Measurements from ENCODE around the gene CELF4.

Gene CELF4

DNA sequence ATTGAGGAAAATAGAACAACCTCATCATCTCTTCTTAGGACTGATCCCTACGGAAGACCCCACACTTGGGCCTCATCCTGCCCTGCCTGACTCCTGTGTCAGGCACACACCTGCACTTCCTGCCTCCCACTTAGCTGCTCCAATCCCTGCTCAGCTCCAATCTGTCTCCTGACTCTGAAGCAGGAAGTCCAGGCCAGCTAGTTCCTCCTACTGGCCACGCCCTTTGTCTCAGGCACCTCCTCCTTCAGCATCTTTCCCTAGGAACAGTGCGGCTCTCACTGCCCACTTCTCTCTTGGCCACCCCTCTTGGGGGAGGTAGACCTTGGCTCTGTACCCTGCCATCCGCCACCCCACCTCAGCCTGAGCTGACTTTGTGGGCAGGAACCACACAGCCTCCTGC lies 135.8 kb downstream of the CELF4 start:
- no peak overlapping the region for H3K9ac ChIP-seq
- no peaks in the 10 kb centered on the region for H3K9me3 ChIP-seq (ENCODE audit: control insufficient read depth, low read length)
- H3K4me2 ChIP-seq (ENCODE audit: low read length) = no peak overlapping the region
- H3K79me2 ChIP-seq = no peaks in the 10 kb centered on the region
- no peak overlapping the region for H2AFZ ChIP-seq
- no peaks in the 10 kb centered on the region for H3K27me3 ChIP-seq (ENCODE audit: control insufficient read depth, insufficient read depth, low read length)
- H3K36me3 ChIP-seq (ENCODE audit: control insufficient read depth, insufficient read depth, low read length) = no peaks in the 10 kb centered on the region
- H3K4me3 ChIP-seq (ENCODE audit: low read depth, low read length) = no peak overlapping the region
- no peak overlapping the region for H3K27ac ChIP-seq
- no peaks in the 10 kb centered on the region for H3K4me1 ChIP-seq
- TF ChIP-seq, protein P1, sequence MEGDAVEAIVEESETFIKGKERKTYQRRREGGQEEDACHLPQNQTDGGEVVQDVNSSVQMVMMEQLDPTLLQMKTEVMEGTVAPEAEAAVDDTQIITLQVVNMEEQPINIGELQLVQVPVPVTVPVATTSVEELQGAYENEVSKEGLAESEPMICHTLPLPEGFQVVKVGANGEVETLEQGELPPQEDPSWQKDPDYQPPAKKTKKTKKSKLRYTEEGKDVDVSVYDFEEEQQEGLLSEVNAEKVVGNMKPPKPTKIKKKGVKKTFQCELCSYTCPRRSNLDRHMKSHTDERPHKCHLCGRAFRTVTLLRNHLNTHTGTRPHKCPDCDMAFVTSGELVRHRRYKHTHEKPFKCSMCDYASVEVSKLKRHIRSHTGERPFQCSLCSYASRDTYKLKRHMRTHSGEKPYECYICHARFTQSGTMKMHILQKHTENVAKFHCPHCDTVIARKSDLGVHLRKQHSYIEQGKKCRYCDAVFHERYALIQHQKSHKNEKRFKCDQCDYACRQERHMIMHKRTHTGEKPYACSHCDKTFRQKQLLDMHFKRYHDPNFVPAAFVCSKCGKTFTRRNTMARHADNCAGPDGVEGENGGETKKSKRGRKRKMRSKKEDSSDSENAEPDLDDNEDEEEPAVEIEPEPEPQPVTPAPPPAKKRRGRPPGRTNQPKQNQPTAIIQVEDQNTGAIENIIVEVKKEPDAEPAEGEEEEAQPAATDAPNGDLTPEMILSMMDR (IDR thresholded peaks at IDR 0.05) = no peak

- no peak overlapping the region for H3K9ac ChIP-seq
- no peak overlapping the region for H3K4me3 ChIP-seq (ENCODE audit: low read depth, low read length)
- no peak overlapping the region for H2AFZ ChIP-seq
- H3K4me2 ChIP-seq (ENCODE audit: low read length) = no peak overlapping the region
- H3K9me3 ChIP-seq (ENCODE audit: control insufficient read depth, low read length) = no peaks in the 10 kb centered on the region
- H3K27me3 ChIP-seq (ENCODE audit: control insufficient read depth, insufficient read depth, low read length) = no peaks in the 10 kb centered on the region
- H3K36me3 ChIP-seq (ENCODE audit: control insufficient read depth, insufficient read depth, low read length) = no peaks in the 10 kb centered on the region
- H3K79me2 ChIP-seq = no peaks in the 10 kb centered on the region
- no peak overlapping the region for H3K27ac ChIP-seq
- TF ChIP-seq, protein P1 (IDR thresholded peaks at IDR 0.05) = no peak
- H3K4me1 ChIP-seq = no peaks in the 10 kb centered on the region
These were observed 137.2 kb downstream of the CELF4 start for GRCh38 chr18:37428288-37428974.

- Histone ChIP-seq H3K27me3 (ENCODE audit: control insufficient read depth, insufficient read depth, low read length) (no peaks in the 10 kb centered on the region), H3K4me1 (no peaks in the 10 kb centered on the region), H3K79me2 (no peaks in the 10 kb centered on the region), H3K4me3 (ENCODE audit: low read depth, low read length) (no peak overlapping the region), H3K9ac (no peak overlapping the region), H3K9me3 (ENCODE audit: control insufficient read depth, low read length) (no peaks in the 10 kb centered on the region), H2AFZ (no peak overlapping the region), H3K36me3 (ENCODE audit: control insufficient read depth, insufficient read depth, low read length) (no peaks in the 10 kb centered on the region), H3K27ac (no peak overlapping the region), H3K4me2 (ENCODE audit: low read length) (no peak overlapping the region)
- TF ChIP-seq, protein P1 (IDR thresholded peaks at IDR 0.05) = no peak
These were observed 139.0 kb downstream of the CELF4 start for GRCh38 chr18:37426586-37426985.

GRCh38 chr18:37425222-37425621 lies 140.4 kb downstream of the CELF4 start:
- Histone ChIP-seq H3K4me3 (ENCODE audit: low read depth, low read length) (no peak overlapping the region), H3K9me3 (ENCODE audit: control insufficient read depth, low read length) (no peaks in the 10 kb centered on the region), H3K4me2 (ENCODE audit: low read length) (no peak overlapping the region), H3K4me1 (no peaks in the 10 kb centered on the region), H3K27ac (no peak overlapping the region), H3K36me3 (ENCODE audit: control insufficient read depth, insufficient read depth, low read length) (no peaks in the 10 kb centered on the region), H3K9ac (no peak overlapping the region), H2AFZ (no peak overlapping the region), H3K27me3 (ENCODE audit: control insufficient read depth, insufficient read depth, low read length) (no peaks in the 10 kb centered on the region), H3K79me2 (no peaks in the 10 kb centered on the region)
- TF ChIP-seq, protein P1 (IDR thresholded peaks at IDR 0.05) = no peak

GRCh38 chr18:37424507-37424906 lies 141.1 kb downstream of the CELF4 start:
- Histone ChIP-seq H3K4me1 (no peaks in the 10 kb centered on the region), H3K4me3 (ENCODE audit: low read depth, low read length) (no peak overlapping the region), H3K79me2 (no peaks in the 10 kb centered on the region), H3K9me3 (ENCODE audit: control insufficient read depth, low read length) (no peaks in the 10 kb centered on the region), H2AFZ (no peak overlapping the region), H3K9ac (no peak overlapping the region), H3K4me2 (ENCODE audit: low read length) (no peak overlapping the region), H3K36me3 (ENCODE audit: control insufficient read depth, insufficient read depth, low read length) (no peaks in the 10 kb centered on the region), H3K27ac (no peak overlapping the region), H3K27me3 (ENCODE audit: control insufficient read depth, insufficient read depth, low read length) (no peaks in the 10 kb centered on the region)
- TF ChIP-seq, protein P1 (IDR thresholded peaks at IDR 0.05) = no peak
